Renal pelvis (tissue), 12 donors: Measurements from ENCODE around the gene RASEF. TPM values are rescaled to one million over a fixed set of nuclear protein-coding genes. Genes with fewer than 3 reads are reported as not detected.
"Not testable (repeated sequence)": the region's sequence is repeated elsewhere in the genome, so short reads cannot be mapped to it uniquely, and the experiment has no call there.

Source experiments
- DNase-seq: peaks from one replicate; pipeline ENCODE4 v3.0.0-alpha.2; 2013
- long read RNA-seq, 16 experiments: transcript quantifications; one replicate each; lab custom pipeline, GENCODE V29; 2026
- polyA plus RNA-seq, 3 donors: library from polyadenylated mRNA; unstranded; fragments of 120-200 nt; gene quantifications; one replicate each; pipeline ENCODE4 v1.2.1, GENCODE V29; 2013; ENCODE audit not compliant: insufficient read length in 3 of 3

RASEF gene
- polyA plus RNA-seq = 1 to 10 TPM; 6.5 to 8.9 (median 7.2) TPM
- long read RNA-seq, donor 1 = 0 reads
- long read RNA-seq, donor 2 = 0 reads
- long read RNA-seq, donor 3, full-length matches to known transcripts = 1 of 1 reads
- long read RNA-seq, donor 3, partial matches to known transcripts = 0 of 1 reads
- long read RNA-seq, donor 3, other reads (novel, unspliced or antisense) = 0 of 1 reads
- long read RNA-seq, donor 4, full-length matches to known transcripts = 1 of 1 reads
- long read RNA-seq, donor 4, partial matches to known transcripts = 0 of 1 reads
- long read RNA-seq, donor 4, other reads (novel, unspliced or antisense) = 0 of 1 reads
- long read RNA-seq, donor 5 = 0 reads
- long read RNA-seq, donor 6, full-length matches to known transcripts = 3 of 3 reads
- long read RNA-seq, donor 6, partial matches to known transcripts = 0 of 3 reads
- long read RNA-seq, donor 6, other reads (novel, unspliced or antisense) = 0 of 3 reads
- long read RNA-seq, donor 7, full-length matches to known transcripts = 1 of 7 reads
- long read RNA-seq, donor 7, partial matches to known transcripts = 0 of 7 reads
- long read RNA-seq, donor 7, other reads (novel, unspliced or antisense) = 6 of 7 reads
- long read RNA-seq, donor 8 = 0 reads
- long read RNA-seq, donor 9, partial matches to known transcripts = 0 of 1 reads
- long read RNA-seq, donor 9, other reads (novel, unspliced or antisense) = 0 of 1 reads
- long read RNA-seq, donor 10, full-length matches to known transcripts = 2 of 2 reads
- long read RNA-seq, donor 10, partial matches to known transcripts = 0 of 2 reads
- long read RNA-seq, donor 10, other reads (novel, unspliced or antisense) = 0 of 2 reads
- long read RNA-seq, donor 11 = 0 reads
- long read RNA-seq, donor 12, full-length matches to known transcripts = 1 of 1 reads
- long read RNA-seq, donor 12, partial matches to known transcripts = 0 of 1 reads
- long read RNA-seq, donor 12, other reads (novel, unspliced or antisense) = 0 of 1 reads
- long read RNA-seq, donor 13 = 0 reads
- long read RNA-seq, donor 14 = 0 reads
- long read RNA-seq, donor 15, full-length matches to known transcripts = 5 of 5 reads
- long read RNA-seq, donor 15, partial matches to known transcripts = 0 of 5 reads
- long read RNA-seq, donor 15, other reads (novel, unspliced or antisense) = 0 of 5 reads
- long read RNA-seq, donor 16, partial matches to known transcripts = 5 of 5 reads
- long read RNA-seq, donor 16, other reads (novel, unspliced or antisense) = 0 of 5 reads

GRCh38 chr9:83062651-83063527, at the start of gene RASEF:
RASEF (minus strand) TSS chr9:83063142; CDS start chr9:83062867, 275 bp downstream.
- DNase-seq = peak; percentile 61

- DNase-seq = no peak
These were observed 48.2 kb upstream of the RASEF start for GRCh38 chr9:83111169-83111568.

GRCh38 chr9:83109296-83109695, 46.4 kb upstream of the RASEF start:
- DNase-seq = no peak

GRCh38 chr9:83108208-83108607, 45.3 kb upstream of the RASEF start:
- no peak for DNase-seq

- DNase-seq = no peak
These were observed 43.8 kb upstream of the RASEF start for GRCh38 chr9:83106772-83107171.

GRCh38 chr9:83106263-83106662, 43.3 kb upstream of the RASEF start:
- no peak for DNase-seq

GRCh38 chr9:83097633-83098032, 34.7 kb upstream of the RASEF start:
- no peak for DNase-seq

GRCh38 chr9:83093311-83093710, 30.4 kb upstream of the RASEF start:
- not testable (repeated sequence) for DNase-seq

GRCh38 chr9:83081846-83082245, 18.9 kb upstream of the RASEF start:
- DNase-seq = no peak

GRCh38 chr9:83081010-83081409, 18.1 kb upstream of the RASEF start:
- no peak for DNase-seq

GRCh38 chr9:83075932-83076331, 13.0 kb upstream of the RASEF start:
- not testable (repeated sequence) for DNase-seq

- not testable (repeated sequence) for DNase-seq
These were observed 9.6 kb upstream of the RASEF start for GRCh38 chr9:83072498-83072897.

- DNase-seq = no peak
These were observed 8.7 kb upstream of the RASEF start for GRCh38 chr9:83071626-83072025.

- no peak for DNase-seq
These were observed 7.3 kb upstream of the RASEF start for GRCh38 chr9:83070261-83070660.

- DNase-seq = no peak
These were observed 6.7 kb upstream of the RASEF start for GRCh38 chr9:83069651-83070050.

- DNase-seq = no peak
These were observed 5.5 kb upstream of the RASEF start for GRCh38 chr9:83068414-83068813.

GRCh38 chr9:83067579-83067978, 4.6 kb upstream of the RASEF start:
- no peak for DNase-seq

GRCh38 chr9:83066771-83067170, 3.8 kb upstream of the RASEF start:
- DNase-seq = no peak

GRCh38 chr9:83065233-83065632, 2.3 kb upstream of the RASEF start:
- DNase-seq = no peak

- peak; percentile 57 for DNase-seq
These were observed 822 bp downstream of the RASEF start for GRCh38 chr9:83061990-83062650.
